22Rv1 (cell line): ENCODE data around the gene SFRP2.

ENCODE experiments used
- CTCF ChIP-seq: fragments of 450-650 bp; IDR thresholded peaks from 2 replicates; pipeline ENCODE4 v1.5.1; 2017; ENCODE audit warnings: mild to moderate bottlenecking
- ZFX ChIP-seq: fragments of 450-650 bp; IDR thresholded peaks from 2 replicates; pipeline ENCODE4 v1.6.1; 2017; ENCODE audit warnings: antibody characterized with exemption, borderline replicate concordance

GRCh38 chr4:153788413-153789276 lies at the start of gene SFRP2:
- TF ChIP-seq CTCF (no peak), ZFX (no peak)
